Kidney (tissue), 14 donors: ENCODE data around the gene IGF2BP1. TPM values are rescaled to one million over a fixed set of nuclear protein-coding genes. Genes with fewer than 3 reads are reported as not detected.

Experiments used
- DNase-seq, 5 donors: peaks; one replicate each; pipeline ENCODE4 v3.0.0-alpha.2; 2013 to 2020
- FAIRE-seq: peaks from 2 replicates; lab custom pipeline; 2012; peaks lifted over from hg19 to GRCh38; lab: Jason Lieb, UNC
- H3K27ac ChIP-seq, 2 donors: one replicate each; pipeline ENCODE4 v1.7.0; 2013; ENCODE audit warnings: low read depth in 2 of 2, low read length in 2 of 2, inconsistent platforms in 1 of 2
- H3K27me3 ChIP-seq: one replicate; pipeline ENCODE4 v1.7.1; 2013; ENCODE audit warnings: low read length, inconsistent platforms; ENCODE audit not compliant: control insufficient read depth, insufficient read depth
- H3K36me3 ChIP-seq, 3 donors: one replicate each; pipeline versions ENCODE4 v1.7.0 to v1.7.1; 2013; ENCODE audit warnings: low read length in 3 of 3, control low read depth in 1 of 3, inconsistent platforms in 1 of 3; ENCODE audit not compliant: insufficient read depth in 3 of 3, control insufficient read depth in 2 of 3
- H3K4me1 ChIP-seq, 3 donors: one replicate each; pipeline versions ENCODE4 v1.7.0 to v1.7.1; 2013; ENCODE audit warnings: low read length in 3 of 3, inconsistent platforms in 1 of 3, low read depth in 1 of 3; ENCODE audit not compliant: control insufficient read depth in 2 of 3, insufficient read depth in 2 of 3
- H3K4me3 ChIP-seq, 3 donors: one replicate each; pipeline versions ENCODE4 v1.7.0 to v1.8.1; 2013; ENCODE audit warnings: low read length in 3 of 3, control low read depth in 1 of 3, inconsistent platforms in 1 of 3
- H3K9ac ChIP-seq, 3 donors: one replicate each; pipeline versions ENCODE4 v1.7.0 to v1.7.1; 2013; ENCODE audit warnings: low read length in 3 of 3, control low read depth in 1 of 3, inconsistent platforms in 1 of 3
- H3K9me3 ChIP-seq, 3 donors: one replicate each; pipeline versions ENCODE4 v1.7.0 to v1.7.1; 2013; ENCODE audit warnings: low read length in 3 of 3, control low read depth in 1 of 3, inconsistent platforms in 1 of 3; ENCODE audit not compliant: control insufficient read depth in 2 of 3, insufficient read depth in 1 of 3
- intact Hi-C: fragments of 100-400 bp; cut with DNase I; formaldehyde crosslinking; loops from one replicate; pipeline ENCODE4 v1.11.1; 2022
- polyA plus RNA-seq: library from polyadenylated mRNA; stranded (reverse); fragments of 350-450 nt; fragmentation: Illumina TruSeq; extraction: RNeasy Lipid Tissue Mini Kit (QIAGEN cat#74804); gene quantifications from one replicate; pipeline ENCODE4 v1.2.3, GENCODE V29; 2014; ENCODE audit warnings: low read depth, low replicate concordance; ENCODE audit not compliant: insufficient read depth
- total RNA-seq: library from RNA; stranded (reverse); fragmentation: NEBNext Ultra II Directional; extraction: Animal tissue kit (Norgen Biotek cat#: 25700); gene quantifications from one replicate; pipeline ENCODE4 v1.2.1, GENCODE V29; 2021
- TF ChIP-seq, protein P1 (sequence below): IDR thresholded peaks from 3 replicates; pipeline ENCODE4 v1.5.1; 2012; ENCODE audit warnings: mild to moderate bottlenecking, moderate library complexity, borderline replicate concordance; ENCODE audit not compliant: insufficient read depth; ENCODE audit errors: extremely low read depth
- donor health status: control.
- donor health status: control.
- donor health status: control.
- donor health status: control.
- donor health status: control.
- donor health status: DM: yes; HTN: yes; CAD: no.
- donor health status: Normal renal cell carcinoma (clear cell type).

Gene IGF2BP1
- total and polyA plus RNA-seq, 2 donors from 2014 or later: 1.3 to 1.5 TPM

DNA sequence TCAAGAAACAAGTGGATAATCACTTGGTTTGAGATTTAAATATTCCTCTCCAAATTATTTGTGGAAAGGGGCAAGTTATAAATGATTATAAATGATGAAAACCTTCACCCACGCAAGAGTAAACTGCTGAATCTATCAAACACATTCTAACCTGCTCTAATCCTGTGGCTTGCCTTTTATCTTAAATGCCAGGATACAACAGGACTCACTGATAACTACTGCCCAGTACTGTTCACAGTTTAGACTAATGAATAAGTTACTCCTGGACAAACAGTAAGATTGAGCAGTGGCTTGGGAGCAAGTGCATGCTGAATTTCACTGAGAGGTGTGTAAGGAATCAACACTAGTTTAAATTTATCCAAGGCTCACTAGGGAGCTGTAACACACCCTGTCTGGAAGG, 31.1 kb downstream of the IGF2BP1 start:
- FAIRE-seq: no peak
- intact Hi-C loops: no loop called here
- Histone ChIP-seq H3K4me3 (no peak overlapping the region), H3K9me3 (no peaks in the 10 kb centered on the region), H3K36me3 (no peaks in the 10 kb centered on the region), H3K27ac (no peak overlapping the region), H3K9ac (no peak overlapping the region), H3K4me1 (peaks cover 0 to 2% (median 0%) of the 10 kb centered on the region in 3 donors), H3K27me3 (no peaks in the 10 kb centered on the region)
- TF ChIP-seq, protein P1, sequence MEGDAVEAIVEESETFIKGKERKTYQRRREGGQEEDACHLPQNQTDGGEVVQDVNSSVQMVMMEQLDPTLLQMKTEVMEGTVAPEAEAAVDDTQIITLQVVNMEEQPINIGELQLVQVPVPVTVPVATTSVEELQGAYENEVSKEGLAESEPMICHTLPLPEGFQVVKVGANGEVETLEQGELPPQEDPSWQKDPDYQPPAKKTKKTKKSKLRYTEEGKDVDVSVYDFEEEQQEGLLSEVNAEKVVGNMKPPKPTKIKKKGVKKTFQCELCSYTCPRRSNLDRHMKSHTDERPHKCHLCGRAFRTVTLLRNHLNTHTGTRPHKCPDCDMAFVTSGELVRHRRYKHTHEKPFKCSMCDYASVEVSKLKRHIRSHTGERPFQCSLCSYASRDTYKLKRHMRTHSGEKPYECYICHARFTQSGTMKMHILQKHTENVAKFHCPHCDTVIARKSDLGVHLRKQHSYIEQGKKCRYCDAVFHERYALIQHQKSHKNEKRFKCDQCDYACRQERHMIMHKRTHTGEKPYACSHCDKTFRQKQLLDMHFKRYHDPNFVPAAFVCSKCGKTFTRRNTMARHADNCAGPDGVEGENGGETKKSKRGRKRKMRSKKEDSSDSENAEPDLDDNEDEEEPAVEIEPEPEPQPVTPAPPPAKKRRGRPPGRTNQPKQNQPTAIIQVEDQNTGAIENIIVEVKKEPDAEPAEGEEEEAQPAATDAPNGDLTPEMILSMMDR: no peak
- no peak for DNase-seq

DNA sequence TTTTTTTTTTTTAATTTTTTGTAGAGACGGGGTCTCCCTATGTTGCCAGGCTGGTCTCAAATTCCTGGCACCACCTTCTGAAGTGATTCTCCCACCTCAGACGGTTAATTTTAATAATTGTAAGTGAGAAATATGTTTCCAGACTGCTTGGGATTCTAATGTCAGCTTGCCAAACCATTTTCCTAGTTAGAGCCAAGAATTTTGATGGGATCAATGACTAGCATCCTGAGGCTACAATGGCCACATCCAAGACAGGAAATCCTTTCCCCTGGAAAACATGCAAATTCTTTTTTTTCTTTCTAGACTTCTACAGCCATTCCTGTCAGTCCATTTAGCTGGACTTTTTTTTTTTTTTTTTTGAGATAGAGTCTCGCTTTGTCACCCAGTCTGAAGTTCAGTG, 32.6 kb downstream of the IGF2BP1 start:
- no peak overlapping the region for H3K4me3 ChIP-seq
- intact Hi-C loops: no loop called here

DNA sequence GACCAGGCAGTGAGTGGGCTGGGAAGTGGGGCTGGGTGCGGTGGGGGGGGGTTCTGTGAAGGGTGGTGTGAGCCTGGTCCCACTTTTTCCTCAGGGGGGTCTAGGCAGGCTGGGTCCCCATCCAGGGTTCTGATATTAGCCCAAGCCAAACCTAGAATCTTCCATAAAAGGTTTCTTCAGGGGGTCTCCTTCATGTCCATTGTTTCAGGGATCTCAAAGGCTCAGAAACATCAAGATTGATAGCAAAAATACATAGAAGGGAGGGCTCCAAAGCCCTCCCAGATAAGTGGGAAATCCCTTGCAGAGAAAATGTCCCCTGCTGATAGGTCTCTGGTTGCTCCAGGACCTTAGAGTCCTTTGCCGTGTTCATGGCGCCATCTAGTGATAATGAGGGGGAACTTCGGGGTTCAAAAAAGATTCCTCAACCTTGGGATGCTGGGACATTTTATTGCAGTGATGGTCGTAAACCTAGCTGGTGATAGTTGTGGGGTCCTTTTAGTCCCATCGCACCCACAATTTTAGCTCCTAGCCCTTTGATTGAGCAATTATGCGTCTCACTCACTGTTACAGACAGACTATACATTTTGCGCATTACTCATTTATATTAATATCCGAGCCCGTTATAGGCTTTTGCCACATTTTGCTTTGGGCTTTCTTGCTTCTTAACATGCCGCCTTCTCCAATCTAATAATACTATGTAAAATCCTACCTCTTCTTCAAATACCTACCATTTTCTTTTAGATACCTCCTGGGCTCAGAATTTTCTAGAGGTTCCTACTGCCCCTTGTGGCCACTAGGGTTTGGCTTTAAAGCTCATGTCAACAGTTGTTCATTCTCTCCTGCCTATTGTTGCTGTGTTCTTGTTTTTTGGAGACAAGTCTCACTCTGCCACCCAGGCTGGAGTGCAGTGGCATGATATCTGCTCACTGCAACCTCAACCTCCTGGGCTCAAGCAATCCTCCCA, 35.1 kb downstream of the IGF2BP1 start:
- Histone ChIP-seq H3K27me3 (no peaks in the 10 kb centered on the region), H3K27ac (no peak overlapping the region), H3K9ac (no peak overlapping the region), H3K36me3 (no peaks in the 10 kb centered on the region), H3K9me3 (no peaks in the 10 kb centered on the region), H3K4me3 (peak overlapping the region in 1 of 3 donors; percentile 9), H3K4me1 (peaks cover 0 to 2% (median 0%) of the 10 kb centered on the region in 3 donors)
- intact Hi-C loops: no loop called here
- TF ChIP-seq, protein P1: peak; percentile 82
- FAIRE-seq (no peak), DNase-seq (peak in 4 of 5 donors; percentile 74 to 94 (median 87))

More for the DNA sequence above, 32.6 kb downstream of the IGF2BP1 start:
- H3K4me1 ChIP-seq: peaks cover 0 to 2% (median 0%) of the 10 kb centered on the region in 3 donors
- DNase-seq (no peak), FAIRE-seq (no peak)
- no peaks in the 10 kb centered on the region for H3K27me3 ChIP-seq
- no peaks in the 10 kb centered on the region for H3K36me3 ChIP-seq
- H3K9me3 ChIP-seq: no peaks in the 10 kb centered on the region
- TF ChIP-seq, protein P1: no peak
- no peak overlapping the region for H3K9ac ChIP-seq
- H3K27ac ChIP-seq: no peak overlapping the region
